H9 (cell line): ENCODE measurements around the gene SPOP. TPM values are rescaled to one million over a fixed set of nuclear protein-coding genes. Genes with fewer than 3 reads are reported as not detected.

Source experiments
- DNase-seq: peaks from one replicate; pipeline ENCODE4 v3.0.0-alpha.2; 2017
- H2AFZ ChIP-seq: one replicate; pipeline ENCODE4 v1.6.1; 2013; ENCODE audit warnings: mild to moderate bottlenecking, low read length, control low read depth, moderate library complexity
- H2AK5ac ChIP-seq: 2 replicates; pipeline ENCODE4 v1.6.1; 2013; ENCODE audit warnings: low read length, control low read depth, mixed read lengths; ENCODE audit not compliant: insufficient read length
- H2BK120ac ChIP-seq: one replicate; pipeline ENCODE4 v1.6.1; 2013; ENCODE audit warnings: low read depth, mild to moderate bottlenecking, low read length, control low read depth, inconsistent platforms; ENCODE audit not compliant: poor library complexity, severe bottlenecking
- H2BK12ac ChIP-seq: 2 replicates; pipeline ENCODE4 v1.6.1; 2013; ENCODE audit warnings: low read length, control low read depth, mixed read lengths, low read depth; ENCODE audit not compliant: insufficient read length
- H2BK15ac ChIP-seq: 2 replicates; pipeline ENCODE4 v1.6.1; 2013; ENCODE audit warnings: low read depth, low read length, control low read depth
- H2BK20ac ChIP-seq: one replicate; pipeline ENCODE4 v1.6.1; 2013; ENCODE audit warnings: low read depth, mild to moderate bottlenecking, low read length, control low read depth, inconsistent platforms; ENCODE audit not compliant: poor library complexity, severe bottlenecking
- H2BK5ac ChIP-seq: 2 replicates; pipeline ENCODE4 v1.6.1; 2013; ENCODE audit warnings: low read length, control low read depth, mixed read lengths; ENCODE audit not compliant: insufficient read length
- H3K14ac ChIP-seq: 2 replicates; pipeline ENCODE4 v1.6.1; 2013; ENCODE audit warnings: low read length, control low read depth; ENCODE audit not compliant: insufficient read depth
- H3K18ac ChIP-seq: 2 replicates; pipeline ENCODE4 v1.6.1; 2013; ENCODE audit warnings: low read depth, mild to moderate bottlenecking, mixed read lengths, low read length, control low read depth; ENCODE audit not compliant: insufficient read length
- H3K23ac ChIP-seq: 2 replicates; pipeline ENCODE4 v1.6.1; 2013; ENCODE audit warnings: low read length, control low read depth, mixed read lengths, low read depth; ENCODE audit not compliant: insufficient read length
- H3K23me2 ChIP-seq: 2 replicates; pipeline ENCODE4 v1.6.1; 2013; ENCODE audit warnings: low read depth, mild to moderate bottlenecking, mixed read lengths, low read length, control low read depth; ENCODE audit not compliant: insufficient read length, poor library complexity, severe bottlenecking
- H3K27ac ChIP-seq: 2 replicates; pipeline ENCODE4 v1.5.1; 2013; ENCODE audit warnings: low read length, control low read depth, mixed read lengths, low read depth; ENCODE audit not compliant: insufficient read length
- H3K27me3 ChIP-seq: 2 replicates; pipeline ENCODE4 v1.6.1; 2013; ENCODE audit warnings: low read length, control low read depth, inconsistent platforms; ENCODE audit not compliant: insufficient read depth
- H3K4ac ChIP-seq: 2 replicates; pipeline ENCODE4 v1.6.1; 2013; ENCODE audit warnings: low read depth, mild to moderate bottlenecking, control low read depth, inconsistent platforms, low read length, moderate library complexity
- H3K4me1 ChIP-seq: 2 replicates; pipeline ENCODE4 v1.6.1; 2013; ENCODE audit warnings: low read length, control low read depth, inconsistent platforms; ENCODE audit not compliant: insufficient read depth
- H3K4me2 ChIP-seq: 2 replicates; pipeline ENCODE4 v1.6.1; 2013; ENCODE audit warnings: low read length, control low read depth, mixed read lengths; ENCODE audit not compliant: insufficient read length, insufficient read depth
- H3K56ac ChIP-seq: 2 replicates; pipeline ENCODE4 v1.6.1; 2013; ENCODE audit warnings: low read depth, mild to moderate bottlenecking, mixed read lengths, low read length, control low read depth; ENCODE audit not compliant: insufficient read length
- H3K79me1 ChIP-seq: 2 replicates; pipeline ENCODE4 v1.6.1; 2013; ENCODE audit warnings: low read depth, mild to moderate bottlenecking, moderate library complexity, low read length, control low read depth, inconsistent platforms; ENCODE audit not compliant: insufficient read depth, poor library complexity, severe bottlenecking
- H3K79me2 ChIP-seq: 2 replicates; pipeline ENCODE4 v1.6.1; 2013; ENCODE audit warnings: low read length, control low read depth, inconsistent platforms; ENCODE audit not compliant: insufficient read depth
- H3K9ac ChIP-seq: 2 replicates; pipeline ENCODE4 v1.6.1; 2013; ENCODE audit warnings: low read length, control low read depth, mixed read lengths; ENCODE audit not compliant: insufficient read length; ENCODE audit errors: extremely low read depth
- H3K9me3 ChIP-seq: one replicate; pipeline ENCODE4 v1.6.1; 2013; ENCODE audit warnings: low read depth, low read length, inconsistent platforms; ENCODE audit not compliant: control insufficient read depth
- H3T11ph ChIP-seq: one replicate; pipeline ENCODE4 v1.6.1; 2013; ENCODE audit warnings: mild to moderate bottlenecking, low read length, control low read depth, inconsistent platforms
- H4K20me1 ChIP-seq: one replicate; pipeline ENCODE4 v1.6.1; 2013; ENCODE audit not compliant: control insufficient read depth, insufficient read length, insufficient read depth
- H4K5ac ChIP-seq: 2 replicates; pipeline ENCODE4 v1.6.1; 2013; ENCODE audit warnings: low read depth, mild to moderate bottlenecking, mixed read lengths, low read length, control low read depth; ENCODE audit not compliant: insufficient read length
- H4K8ac ChIP-seq: replicated peaks from 2 replicates; pipeline ENCODE4 v1.6.1; 2013; ENCODE audit warnings: low read length, control low read depth, mixed read lengths, low read depth; ENCODE audit not compliant: insufficient read length
- H4K91ac ChIP-seq: 2 replicates; pipeline ENCODE4 v1.6.1; 2013; ENCODE audit warnings: low read depth, mild to moderate bottlenecking, moderate library complexity, mixed read lengths, low read length, control low read depth; ENCODE audit not compliant: insufficient read length
- H3K27ac Mint-ChIP-seq, 3 experiments: 2 replicates in 2 of 3; 3 replicates in 1 of 3; pipeline ENCODE4 v1.8.0; 2020 to 2021; ENCODE audit warnings: mixed read lengths in 3 of 3, mild to moderate bottlenecking in 1 of 3, moderate library complexity in 1 of 3
- H3K27me3 Mint-ChIP-seq: 2 replicates; pipeline ENCODE4 v1.8.0; 2021; ENCODE audit warnings: low read depth, mild to moderate bottlenecking, moderate library complexity, mixed read lengths
- H3K36me3 Mint-ChIP-seq, 3 experiments: 2 replicates in 2 of 3; 3 replicates in 1 of 3; pipeline ENCODE4 v1.8.0; 2020 to 2021; ENCODE audit warnings: low read depth in 3 of 3, mixed read lengths in 3 of 3; ENCODE audit not compliant: insufficient read depth in 1 of 3
- H3K4me1 Mint-ChIP-seq, 2 experiments: 2 replicates each; pipeline ENCODE4 v1.8.0; 2020; ENCODE audit warnings: mixed read lengths in 2 of 2
- H3K4me3 Mint-ChIP-seq, 2 experiments: 2 replicates in 1 of 2; 3 replicates in 1 of 2; pipeline ENCODE4 v1.8.0; 2020 to 2021; ENCODE audit warnings: mild to moderate bottlenecking in 2 of 2, mixed read lengths in 2 of 2, moderate library complexity in 1 of 2
- H3K9me3 Mint-ChIP-seq, 2 experiments: 2 replicates in 1 of 2; 3 replicates in 1 of 2; pipeline ENCODE4 v1.8.0; 2020; ENCODE audit warnings: mild to moderate bottlenecking in 2 of 2, mixed read lengths in 2 of 2, moderate library complexity in 1 of 2
- CTCF ChIP-seq: fragments of 200-600 bp; sonication (generic); conservative IDR thresholded peaks from 3 replicates; pipeline ENCODE4 v1.8.0; 2021; ENCODE audit warnings: antibody characterized with exemption, mild to moderate bottlenecking
- WGBS: extraction: QIAGEN DNeasy Blood & Tissue Kit; methylation state at CpG from one replicate; pipeline ENCODE4 v1.1.7; 2013; ENCODE audit warnings: missing lambda C conversion rate, low lambda C conversion rate, mixed read lengths; ENCODE audit not compliant: insufficient read length; ENCODE audit errors: extremely low coverage; 5-methylcytosine and 5-hydroxymethylcytosine counted together
- total RNA-seq: library from RNA; stranded (reverse); gene quantifications from 2 replicates; pipeline ENCODE4 v1.2.1, GENCODE V29; 2021

Gene SPOP
- total RNA-seq, 1 experiment from 2014 or later: 33.7 TPM

DNA sequence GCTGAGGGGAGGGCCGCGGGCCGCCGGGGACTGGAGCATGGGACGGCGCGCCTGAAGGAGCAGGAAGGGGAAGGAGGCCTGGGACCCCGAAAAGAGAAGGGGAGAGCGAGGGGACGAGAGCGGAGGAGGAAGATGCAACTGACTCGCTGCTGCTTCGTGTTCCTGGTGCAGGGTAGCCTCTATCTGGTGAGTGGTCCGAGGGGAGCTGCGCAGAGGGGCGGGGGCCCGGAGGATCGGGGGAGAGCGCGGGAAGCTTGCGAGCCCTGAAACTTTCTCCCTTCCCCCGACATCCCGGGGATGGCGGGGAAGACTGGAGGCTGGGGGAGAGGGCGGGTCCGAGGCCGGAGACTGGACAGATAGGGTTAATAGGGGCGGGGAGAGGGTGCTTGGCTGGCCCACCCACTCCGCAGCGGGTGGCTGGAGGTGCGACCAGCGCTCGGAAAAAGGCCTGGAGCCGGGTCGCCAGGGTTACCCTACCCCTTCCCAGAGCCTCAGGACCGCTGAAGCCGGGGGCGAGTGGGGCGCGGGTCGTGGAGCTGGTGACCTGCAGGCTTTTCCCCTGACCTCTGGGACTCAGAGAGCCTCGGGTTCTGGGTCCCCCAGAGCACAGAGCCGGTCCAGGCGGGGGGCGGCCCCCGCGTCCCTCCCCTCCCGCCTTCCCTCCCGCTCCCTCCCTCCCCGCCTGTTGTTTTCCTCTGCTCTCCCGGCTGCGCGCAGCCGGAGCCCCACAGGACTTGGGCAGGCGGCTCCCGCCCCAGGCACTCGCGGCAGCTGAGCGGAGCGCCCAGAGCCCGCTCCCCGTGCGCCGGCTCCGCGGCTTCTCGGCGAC is 101.6 kb downstream of the SPOP start:
- Histone ChIP-seq H3K4me1 (peaks cover 3% of the 10 kb centered on the region; the same call in 1 of the 2 replicates), H2BK12ac (no peak overlapping the region), H2AFZ (no peak overlapping the region), H3K23me2 (peaks cover 4% of the 10 kb centered on the region), H3K27me3 (peaks cover 3% of the 10 kb centered on the region; the same call in 1 of the 2 replicates), H4K8ac (no peak overlapping the region), H4K20me1 (no peaks in the 10 kb centered on the region), H3K4me2 (peak overlapping the region; percentile 57), H2AK5ac (no peak overlapping the region), H3K56ac (no peak overlapping the region), H3T11ph (no peak overlapping the region), H3K4ac (no peak overlapping the region), H2BK5ac (no peak overlapping the region), H3K79me1 (no peaks in the 10 kb centered on the region), H3K18ac (no peak overlapping the region), H2BK120ac (no peak overlapping the region), H3K14ac (no peak overlapping the region), H3K23ac (no peak overlapping the region), H3K9ac (no peak overlapping the region), H4K5ac (no peak overlapping the region), H2BK15ac (no peak overlapping the region), H3K27ac (no peak overlapping the region), H3K9me3 (no peaks in the 10 kb centered on the region), H3K79me2 (no peaks in the 10 kb centered on the region), H2BK20ac (no peak overlapping the region), H4K91ac (no peak overlapping the region)
- no peaks in the 10 kb centered on the region for H3K36me3 Mint-ChIP-seq
- peaks cover 59% of the 10 kb centered on the region for H3K27me3 Mint-ChIP-seq
- no CpG with 5 or more reads among the region's 68 CpGs for WGBS
- no peak for TF ChIP-seq CTCF
- peak; percentile 91 for DNase-seq
- H3K9me3 Mint-ChIP-seq: no peaks in the 10 kb centered on the region; a peak in 1 of 5 replicates
- peaks cover 26 to 41% of the 10 kb centered on the region in 2 experiments for H3K4me1 Mint-ChIP-seq
- H3K4me3 Mint-ChIP-seq: peak overlapping the region; percentile 88 to 96
- H3K27ac Mint-ChIP-seq: peak overlapping the region in 2 of 3 experiments; percentile 66 to 87; a peak in 2 of 7 replicates
